HCT116 (cell line): Measurements from ENCODE around the gene PLEK. TPM values are rescaled to one million over a fixed set of nuclear protein-coding genes. Genes with fewer than 3 reads are reported as not detected.
"Not testable (repeated sequence)": the region's sequence is repeated elsewhere in the genome, so short reads cannot be mapped to it uniquely, and the experiment has no call there.

Experiments used
- ATAC-seq: fragments of 200-7000 bp; cut with Tn5 transposase; 2 replicates; pipeline ENCODE4 v1.9.1; 2020; ENCODE audit warnings: mild to moderate bottlenecking, moderate library complexity
- BruUV-seq: library from RNA; stranded (reverse); fragments of 400-500 nt; replicated peaks from 2 replicates; lab custom pipeline; 2021; lab: Mats Ljungman, UMichigan
- CTCF ChIA-PET: fragments of 300-600 bp; sonication (Branson Sonifier 250); formaldehyde crosslinking; loops from one replicate; lab custom pipeline; 2021; ENCODE audit warnings: antibody characterized with exemption; lab: Charles Lee
- POLR2A ChIA-PET: fragments of 300-600, 350-600 bp; sonication (Branson Sonifier 250); formaldehyde crosslinking; loops from one replicate; lab custom pipeline; 2021; ENCODE audit warnings: antibody characterized with exemption; lab: Charles Lee
- RAD21 ChIA-PET, 2 experiments: fragments of 300-600 bp; sonication (Branson Sonifier 250); formaldehyde crosslinking; loops; one replicate each; lab custom pipeline; 2023; ENCODE audit warnings: low total read pairs in 2 of 2; ENCODE audit not compliant: uncharacterized antibody in 2 of 2, unreplicated experiment in 2 of 2, low non-redundant PET in 1 of 2; lab: Charles Lee
- DNase-seq: peaks from one replicate; pipeline ENCODE4 v3.0.0-alpha.2; 2010; ENCODE audit warnings: low read depth, low spot score
- H2AFZ ChIP-seq: fragments of 200-600 bp; shearing (Covaris generic), sonication (generic); 2 replicates; pipeline ENCODE4 v1.6.1; 2017; ENCODE audit warnings: low read depth, mixed run types, mixed read lengths, antibody characterized with exemption, low read length; ENCODE audit not compliant: poor library complexity, severe bottlenecking
- H3K27ac ChIP-seq: 2 replicates; pipeline ENCODE4 v1.5.1; 2012; ENCODE audit warnings: low read depth, low read length
- H3K27me3 ChIP-seq: fragments of 200-600 bp; sonication (generic); 2 replicates; pipeline ENCODE4 v1.6.1; 2016; ENCODE audit warnings: mixed run types, low read length, mixed read lengths; ENCODE audit not compliant: insufficient read depth
- H3K36me3 ChIP-seq, 2 experiments: fragments of 200-500 bp in 1 of 2; fragments of 200-600 bp in 1 of 2; sonication (Bioruptor generic) in 1 of 2; sonication (generic) in 1 of 2; 2 replicates each; pipeline versions ENCODE4 v1.5.1 to v1.6.1; 2014 to 2016; ENCODE audit warnings: low read length in 2 of 2, inconsistent platforms in 1 of 2, mixed read lengths in 1 of 2, mixed run types in 1 of 2; ENCODE audit not compliant: insufficient read depth in 2 of 2, control insufficient read depth in 1 of 2
- H3K4me1 ChIP-seq, 2 experiments: fragments of 200-600 bp in 1 of 2; sonication (generic) in 1 of 2; 2 replicates each; pipeline versions ENCODE4 v1.5.1 to v1.6.1; 2012 to 2017; ENCODE audit warnings: low read length in 2 of 2, inconsistent platforms in 1 of 2, mild to moderate bottlenecking in 1 of 2, mixed read lengths in 1 of 2, mixed run types in 1 of 2, moderate library complexity in 1 of 2; ENCODE audit not compliant: insufficient read depth in 2 of 2, control insufficient read depth in 1 of 2
- H3K4me2 ChIP-seq: fragments of 200-600 bp; sonication (generic); 2 replicates; pipeline ENCODE4 v1.6.1; 2017; ENCODE audit warnings: mixed run types, low read length, mixed read lengths
- H3K4me3 ChIP-seq, 2 experiments: fragments of 200-600 bp in 1 of 2; sonication (generic) in 1 of 2; replicated peaks in 1 of 2; 2 replicates each; pipeline ENCODE4 v1.5.1; 2011 to 2016; ENCODE audit warnings: low read length in 2 of 2, control low read depth in 1 of 2, low read depth in 1 of 2, mild to moderate bottlenecking in 1 of 2, mixed read lengths in 1 of 2, mixed run types in 1 of 2
- H3K79me2 ChIP-seq: fragments of 200-600 bp; sonication (generic); 2 replicates; pipeline ENCODE4 v1.6.1; 2017; ENCODE audit warnings: mild to moderate bottlenecking, mixed run types, low read length, moderate library complexity, mixed read lengths; ENCODE audit not compliant: insufficient read depth
- H3K9ac ChIP-seq: fragments of 200-600 bp; sonication (generic); 2 replicates; pipeline ENCODE4 v1.6.1; 2016; ENCODE audit warnings: low read length, mixed read lengths
- H3K9me2 ChIP-seq: fragments of 200-600 bp; sonication (generic), shearing (Covaris generic); 2 replicates; pipeline ENCODE4 v1.6.1; 2017; ENCODE audit warnings: mixed run types, mild to moderate bottlenecking, moderate library complexity; ENCODE audit not compliant: insufficient read depth
- H3K9me3 ChIP-seq, 2 experiments: fragments of 200-500 bp in 1 of 2; fragments of 200-600 bp in 1 of 2; sonication (Bioruptor generic) in 1 of 2; sonication (generic) in 1 of 2; 2 replicates each; pipeline ENCODE4 v1.6.1; 2014 to 2017; ENCODE audit warnings: low read length in 2 of 2, mixed read lengths in 2 of 2, inconsistent platforms in 1 of 2, low read depth in 1 of 2, mild to moderate bottlenecking in 1 of 2, mixed run types in 1 of 2, moderate library complexity in 1 of 2; ENCODE audit not compliant: control insufficient read depth in 1 of 2, insufficient read depth in 1 of 2
- H4K20me1 ChIP-seq: fragments of 200-600 bp; sonication (generic), shearing (Covaris generic); 2 replicates; pipeline ENCODE4 v1.6.1; 2017; ENCODE audit warnings: mixed run types, mild to moderate bottlenecking, moderate library complexity; ENCODE audit not compliant: insufficient read depth
- CTCF ChIP-seq, 3 experiments: fragments of 200-600 bp in 1 of 3; sonication (generic) in 1 of 3; IDR thresholded peaks in 2 of 3; conservative IDR thresholded peaks in 1 of 3; 2 replicates each; pipeline ENCODE4 v1.5.1; 2012 to 2017; ENCODE audit warnings: low read depth in 2 of 3, low read length in 2 of 3, antibody characterized with exemption in 1 of 3, borderline replicate concordance in 1 of 3, control low read depth in 1 of 3, mild to moderate bottlenecking in 1 of 3, mixed read lengths in 1 of 3, mixed run types in 1 of 3, moderate library complexity in 1 of 3; ENCODE audit not compliant: insufficient read depth in 1 of 3
- EGR1 ChIP-seq: IDR thresholded peaks from 2 replicates; pipeline ENCODE4 v1.6.1; 2012; ENCODE audit warnings: low read depth
- FOSL1 ChIP-seq: IDR thresholded peaks from 2 replicates; pipeline ENCODE4 v1.6.1; 2012; ENCODE audit warnings: low read depth
- POLR2AphosphoS5 ChIP-seq: IDR thresholded peaks from 2 replicates; pipeline ENCODE4 v1.6.1; 2011; ENCODE audit warnings: mild to moderate bottlenecking, low read depth, low read length, moderate library complexity
- TCF7L2 ChIP-seq: IDR thresholded peaks from 2 replicates; pipeline ENCODE4 v1.7.0; 2011; ENCODE audit warnings: borderline replicate concordance, inconsistent platforms; ENCODE audit not compliant: insufficient read depth, insufficient read length; ENCODE audit errors: extremely low read depth
- ZFX ChIP-seq: fragments of 450-650 bp; IDR thresholded peaks from 2 replicates; pipeline ENCODE4 v1.6.1; 2017
- ZNF274 ChIP-seq: fragments of 200-500 bp; sonication (Bioruptor generic); IDR thresholded peaks from 2 replicates; pipeline ENCODE4 v1.6.1; 2014; ENCODE audit warnings: mild to moderate bottlenecking, low read depth, low read length, inconsistent platforms
- intact Hi-C: fragments of 100-400 bp; cut with micrococcal nuclease; formaldehyde crosslinking; loops from 2 replicates; pipeline ENCODE4 v1.10.0; 2022
- total RNA-seq: library from RNA; stranded (reverse); gene quantifications from one replicate; pipeline ENCODE4 v1.2.1, GENCODE V29; 2021; ENCODE audit not compliant: unreplicated experiment

Gene PLEK
- total RNA-seq, 1 experiment from 2014 or later: 0.22 TPM

GRCh38 chr2:68345129-68345875 is 19.8 kb upstream of the PLEK start:
- no TSS peak for BruUV-seq
- no peak for ATAC-seq
- peaks cover 9% of the 10 kb centered on the region; the same call in 1 of the 2 replicates for H3K27me3 ChIP-seq
- H2AFZ ChIP-seq: no peak overlapping the region
- no peak for TF ChIP-seq POLR2AphosphoS5
- no peak for TF ChIP-seq ZFX
- TF ChIP-seq TCF7L2: no peak
- TF ChIP-seq CTCF (IDR thresholded peaks at IDR 0.05 in 2 of 3, conservative IDR thresholded peaks at IDR 0.05 in 1 of 3; ENCODE audit: borderline replicate concordance in 1 of 3, insufficient read depth in 1 of 3, low read depth in 2 of 3, low read length in 2 of 3): no peak
- no peak for TF ChIP-seq FOSL1
- no peak for TF ChIP-seq EGR1
- no peak for TF ChIP-seq ZNF274
- no peaks in the 10 kb centered on the region for H3K4me1 ChIP-seq
- no peak overlapping the region for H3K9ac ChIP-seq
- H3K4me2 ChIP-seq: no peak overlapping the region
- ChIA-PET RAD21 (no interaction called here), POLR2A (no interaction called here), CTCF (interaction anchor here (1.0 kb wide), 1 partner anchor 13 kb away, joined by 3 read pairs; no protein-coding TSS in a partner anchor)
- H3K9me2 ChIP-seq: no peaks in the 10 kb centered on the region
- H3K27ac ChIP-seq: no peak overlapping the region
- no peaks in the 10 kb centered on the region for H3K9me3 ChIP-seq
- H4K20me1 ChIP-seq: no peaks in the 10 kb centered on the region
- no peaks in the 10 kb centered on the region for H3K79me2 ChIP-seq
- H3K4me3 ChIP-seq: no peak overlapping the region
- no peak for DNase-seq
- no peaks in the 10 kb centered on the region for H3K36me3 ChIP-seq
- intact Hi-C loops: no loop called here

GRCh38 chr2:68349091-68349490 is 16.0 kb upstream of the PLEK start:
- H3K9ac ChIP-seq, H3K79me2 ChIP-seq, RAD21 ChIA-PET, BruUV-seq, H4K20me1 ChIP-seq, intact Hi-C loops, H3K27me3 ChIP-seq, DNase-seq, ATAC-seq, H2AFZ ChIP-seq, H3K27ac ChIP-seq, H3K4me1 ChIP-seq, H3K4me3 ChIP-seq, POLR2A ChIA-PET, CTCF ChIA-PET, H3K9me3 ChIP-seq, H3K4me2 ChIP-seq, H3K36me3 ChIP-seq, H3K9me2 ChIP-seq: not testable (repeated sequence)
